ENCODE data around the gene SLC6A18.

SLC6A18 gene

DNA sequence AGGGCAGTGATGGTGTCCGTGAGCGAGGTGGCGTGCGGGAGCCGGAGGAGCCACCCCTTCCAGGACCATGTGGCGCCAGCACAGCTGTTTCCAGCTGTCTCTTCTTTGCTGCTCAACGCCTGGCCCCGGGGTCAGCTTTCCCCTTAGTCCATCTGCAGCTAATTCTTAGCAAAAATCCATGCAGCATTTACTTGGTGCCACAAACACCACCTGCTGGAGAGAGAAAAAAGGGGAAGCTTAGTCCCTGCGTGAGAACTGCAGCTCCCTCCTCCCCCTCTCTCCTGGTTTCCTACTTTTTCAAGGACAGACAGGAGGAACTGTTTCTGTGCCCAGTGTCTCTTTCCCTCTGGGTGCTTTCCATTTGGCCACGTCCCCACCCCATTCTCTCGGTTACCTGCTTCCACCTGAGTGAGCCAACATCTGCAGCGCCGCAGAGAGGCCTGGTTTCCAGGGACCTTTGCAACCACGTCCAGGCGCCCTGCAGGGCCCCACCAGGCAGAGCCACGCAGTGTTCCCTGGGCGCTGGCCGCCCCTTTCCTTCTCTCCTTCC, 20.4 kb upstream of the SLC6A18 start:
- DNase-seq: peak; percentile 56

GRCh38 chr5:1205255-1206180, 19.7 kb upstream of the SLC6A18 start:
- DNase-seq: no peak

DNA sequence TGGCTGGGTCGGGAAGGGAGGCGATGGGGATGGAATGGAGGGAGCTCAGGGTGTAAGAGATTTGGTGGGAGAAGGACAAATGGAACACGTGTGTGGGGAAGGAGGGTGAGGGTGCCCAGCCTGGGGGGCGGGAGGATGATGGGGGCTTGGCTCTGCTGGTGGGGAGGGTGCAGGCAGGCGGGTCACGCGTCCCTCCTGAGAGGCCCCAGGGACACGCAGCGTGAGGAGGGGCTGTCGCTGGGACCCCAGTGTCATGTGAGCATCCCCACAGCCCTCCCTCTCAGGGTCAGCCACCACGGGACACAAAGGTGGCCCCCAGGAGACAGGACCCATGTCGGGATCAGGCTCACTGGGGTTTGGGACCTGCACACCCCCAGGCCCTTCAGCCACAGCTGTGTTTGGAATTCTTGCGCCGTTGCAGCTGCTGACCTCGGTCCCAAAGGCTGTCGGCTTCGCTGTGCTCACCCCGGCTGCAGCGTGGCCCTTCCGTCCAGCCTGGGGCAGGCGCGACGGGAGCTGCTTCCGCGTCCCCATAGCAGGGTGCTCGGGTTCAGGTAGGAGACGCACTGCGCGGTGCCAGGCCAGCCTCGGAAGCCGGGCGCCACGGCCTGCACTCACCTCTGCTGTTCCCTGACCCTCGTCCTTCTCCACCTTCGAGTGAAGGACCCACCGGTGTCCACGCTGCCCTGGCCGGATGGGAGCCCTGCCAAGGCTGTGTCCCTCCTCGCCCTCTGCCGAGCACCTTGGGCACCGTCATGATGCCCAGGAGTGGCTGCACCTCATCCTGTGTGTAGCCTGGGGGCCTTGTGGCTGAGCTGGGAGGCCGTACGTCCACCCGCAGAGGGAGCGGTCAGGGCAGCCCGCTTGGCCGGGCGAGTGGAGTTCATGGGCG, 18.4 kb upstream of the SLC6A18 start:
- DNase-seq: no peak

- DNase-seq: no peak
These were observed 17.6 kb upstream of the SLC6A18 start for GRCh38 chr5:1207555-1207954.

DNA sequence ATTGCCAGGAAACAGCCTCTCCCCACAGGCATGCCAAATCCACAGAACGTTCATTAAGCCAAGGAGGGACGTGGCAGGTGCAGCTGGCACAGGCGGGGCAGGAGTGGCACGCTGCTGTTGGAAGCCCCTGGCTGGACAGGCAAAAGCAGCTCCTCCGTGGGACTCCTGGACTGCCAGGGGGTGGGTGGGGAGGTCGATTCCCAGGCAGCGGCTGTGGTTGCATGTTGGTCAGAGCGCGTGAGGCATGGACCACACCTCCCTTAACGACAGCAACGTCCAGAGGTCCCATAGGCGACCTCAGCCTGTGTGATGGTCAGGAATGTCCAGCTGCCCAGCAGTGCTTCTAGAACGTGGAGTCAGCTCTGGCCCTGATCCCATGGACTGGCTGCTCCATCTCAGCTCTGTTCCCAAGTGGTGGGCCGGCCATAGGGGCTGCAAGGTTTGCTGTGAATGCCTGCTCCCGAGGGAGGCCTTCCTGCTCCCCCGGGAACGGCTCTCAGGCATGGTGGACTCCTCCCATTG, 16.9 kb upstream of the SLC6A18 start:
- no peak for DNase-seq

DNA sequence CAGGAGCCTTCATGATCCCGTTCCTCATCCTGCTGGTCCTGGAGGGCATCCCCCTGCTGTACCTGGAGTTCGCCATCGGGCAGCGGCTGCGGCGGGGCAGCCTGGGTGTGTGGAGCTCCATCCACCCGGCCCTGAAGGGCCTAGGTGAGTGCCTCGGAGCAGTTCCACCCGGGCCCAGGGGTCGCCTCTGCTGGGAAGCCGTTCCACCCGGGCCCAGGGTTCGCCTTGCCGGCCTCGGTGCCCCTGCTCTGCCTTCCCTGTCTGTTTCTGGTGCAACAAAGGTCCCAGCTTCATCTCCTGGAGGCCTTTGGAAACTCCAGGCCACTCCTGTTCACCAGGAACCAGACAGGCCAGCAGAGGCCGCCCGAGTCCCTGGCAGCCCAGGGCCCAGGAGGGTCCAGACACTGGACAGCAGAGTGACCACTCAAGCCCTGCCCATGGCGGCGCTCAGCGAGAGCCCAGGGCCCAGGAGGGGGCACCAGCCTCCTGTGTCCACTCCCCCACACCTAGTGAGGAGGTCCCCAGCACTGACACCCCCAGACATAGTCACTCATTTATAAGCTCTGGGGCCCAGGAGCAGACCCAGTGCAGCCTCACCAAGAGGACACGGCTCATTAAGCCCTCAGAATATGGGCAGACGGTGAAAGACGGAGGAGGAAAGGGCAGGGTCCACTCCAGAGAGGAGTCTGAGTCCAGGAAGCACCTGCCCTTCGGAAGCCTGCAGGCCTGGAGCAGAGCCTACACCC, 16.3 kb upstream of the SLC6A18 start:
- DNase-seq: no peak

- DNase-seq: no peak
These were observed 15.7 kb upstream of the SLC6A18 start for GRCh38 chr5:1209489-1209852.

DNA sequence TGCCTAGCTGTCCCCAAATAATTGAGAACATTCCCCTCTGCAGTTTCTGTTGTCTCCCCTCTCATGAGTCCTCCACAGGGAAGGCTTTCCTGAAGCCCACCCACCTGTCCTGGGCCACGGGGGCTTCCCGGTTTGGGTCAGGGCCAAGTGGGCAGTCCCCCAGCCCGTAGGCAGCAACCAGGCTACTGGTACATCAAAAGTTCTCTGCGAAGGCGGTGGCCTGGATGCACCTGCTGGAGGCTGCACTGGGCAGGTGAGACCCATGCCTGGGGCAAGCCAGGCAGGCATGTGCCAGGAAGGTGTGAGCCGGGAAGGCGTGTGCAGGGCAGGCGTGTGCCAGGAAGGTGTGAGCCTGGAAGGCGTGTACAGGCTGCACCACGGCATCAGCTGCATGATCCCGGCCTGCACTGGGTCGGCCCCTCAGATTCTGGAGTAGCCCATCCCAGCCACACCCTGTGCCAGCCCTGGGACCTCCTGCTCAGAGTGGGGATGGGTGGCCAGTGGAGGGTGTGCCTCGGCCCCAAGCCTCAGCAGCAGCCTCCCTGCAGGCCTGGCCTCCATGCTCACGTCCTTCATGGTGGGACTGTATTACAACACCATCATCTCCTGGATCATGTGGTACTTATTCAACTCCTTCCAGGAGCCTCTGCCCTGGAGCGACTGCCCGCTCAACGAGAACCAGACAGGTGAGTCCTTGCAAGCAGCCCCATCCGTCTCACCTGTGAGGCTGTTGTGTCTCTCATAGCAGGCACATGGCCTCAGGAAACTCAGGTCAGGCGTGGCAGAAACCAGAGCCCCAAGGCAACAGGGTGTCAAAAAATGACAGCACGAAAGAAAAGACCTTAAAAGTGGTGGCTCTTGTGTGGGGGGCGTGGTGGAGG, 15.0 kb upstream of the SLC6A18 start:
- DNase-seq: no peak

DNA sequence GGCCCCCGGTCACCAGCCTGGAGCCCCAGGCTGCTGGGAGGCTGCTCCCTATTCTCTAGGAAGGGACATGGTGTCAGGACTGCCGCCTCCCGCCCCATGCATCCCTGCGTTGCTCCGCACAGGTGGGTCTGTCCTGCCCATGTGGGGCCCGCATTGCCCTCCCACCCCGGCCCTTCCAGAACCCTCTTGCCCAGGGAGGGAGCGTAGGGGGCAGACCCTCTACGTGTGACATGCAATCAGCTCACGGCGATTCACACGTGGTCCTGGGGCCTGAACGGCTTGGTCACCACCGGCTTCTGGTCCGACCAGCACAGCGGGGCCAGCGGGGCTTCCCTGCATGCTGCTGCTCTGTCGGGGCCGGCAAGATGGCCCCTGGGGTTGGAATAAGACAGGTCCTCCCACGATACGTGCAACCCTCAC, 14.3 kb upstream of the SLC6A18 start:
- no peak for DNase-seq

DNA sequence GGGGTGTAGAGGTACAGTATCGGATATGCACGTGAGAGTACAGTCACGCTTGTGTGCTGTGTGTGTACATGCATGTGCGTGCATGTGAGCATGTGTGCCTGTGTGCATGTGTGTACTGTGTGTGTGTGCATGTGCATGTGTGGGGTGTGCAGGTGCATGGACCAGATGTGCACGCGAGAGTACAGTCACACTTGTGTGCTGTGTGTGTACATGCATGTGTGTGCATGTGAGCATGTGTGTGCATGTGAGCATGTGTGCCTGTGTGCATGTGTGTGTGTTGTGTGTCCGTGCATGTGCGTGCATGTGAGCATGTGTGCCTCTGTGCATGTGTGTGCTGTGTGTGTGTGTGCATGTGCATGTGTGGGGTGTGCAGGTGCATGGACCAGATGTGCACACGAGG, 13.5 kb upstream of the SLC6A18 start:
- DNase-seq: no peak

DNA sequence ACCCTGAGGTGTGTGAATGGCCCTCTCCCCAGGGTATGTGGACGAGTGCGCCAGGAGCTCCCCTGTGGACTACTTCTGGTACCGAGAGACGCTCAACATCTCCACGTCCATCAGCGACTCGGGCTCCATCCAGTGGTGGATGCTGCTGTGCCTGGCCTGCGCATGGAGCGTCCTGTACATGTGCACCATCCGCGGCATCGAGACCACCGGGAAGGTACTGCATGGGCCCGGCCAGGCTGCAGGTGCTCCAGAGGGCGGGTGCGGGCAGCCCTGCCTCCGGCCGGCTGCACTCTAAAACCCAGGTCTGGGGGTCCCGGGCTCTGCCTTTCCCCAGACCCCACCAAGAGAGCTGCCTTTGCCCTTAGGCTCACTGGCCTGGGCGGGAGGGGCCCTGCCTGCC, 12.9 kb upstream of the SLC6A18 start:
- DNase-seq: no peak

- DNase-seq: no peak
These were observed 12.3 kb upstream of the SLC6A18 start for GRCh38 chr5:1212881-1213280.

GRCh38 chr5:1213508-1214162, 11.5 kb upstream of the SLC6A18 start:
- no peak for DNase-seq

GRCh38 chr5:1214163-1214935, 10.8 kb upstream of the SLC6A18 start:
- DNase-seq: no peak

DNA sequence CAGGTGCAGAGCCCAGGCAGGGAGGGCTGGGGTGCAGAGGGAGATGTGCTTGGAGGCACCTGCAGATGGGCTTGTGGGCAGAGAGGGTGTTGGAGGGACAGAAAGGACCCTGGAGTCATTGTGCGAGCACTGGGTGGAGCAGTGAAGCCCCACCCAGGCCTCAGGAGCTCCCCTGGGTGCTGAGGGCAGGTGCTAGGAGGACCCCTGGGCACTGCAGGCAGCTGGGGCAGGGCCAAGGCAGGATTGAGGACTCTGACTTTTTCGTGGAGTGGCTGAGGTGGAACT, 10.3 kb upstream of the SLC6A18 start:
- DNase-seq: no peak

- no peak for DNase-seq
These were observed 9.7 kb upstream of the SLC6A18 start for GRCh38 chr5:1215320-1216096.

DNA sequence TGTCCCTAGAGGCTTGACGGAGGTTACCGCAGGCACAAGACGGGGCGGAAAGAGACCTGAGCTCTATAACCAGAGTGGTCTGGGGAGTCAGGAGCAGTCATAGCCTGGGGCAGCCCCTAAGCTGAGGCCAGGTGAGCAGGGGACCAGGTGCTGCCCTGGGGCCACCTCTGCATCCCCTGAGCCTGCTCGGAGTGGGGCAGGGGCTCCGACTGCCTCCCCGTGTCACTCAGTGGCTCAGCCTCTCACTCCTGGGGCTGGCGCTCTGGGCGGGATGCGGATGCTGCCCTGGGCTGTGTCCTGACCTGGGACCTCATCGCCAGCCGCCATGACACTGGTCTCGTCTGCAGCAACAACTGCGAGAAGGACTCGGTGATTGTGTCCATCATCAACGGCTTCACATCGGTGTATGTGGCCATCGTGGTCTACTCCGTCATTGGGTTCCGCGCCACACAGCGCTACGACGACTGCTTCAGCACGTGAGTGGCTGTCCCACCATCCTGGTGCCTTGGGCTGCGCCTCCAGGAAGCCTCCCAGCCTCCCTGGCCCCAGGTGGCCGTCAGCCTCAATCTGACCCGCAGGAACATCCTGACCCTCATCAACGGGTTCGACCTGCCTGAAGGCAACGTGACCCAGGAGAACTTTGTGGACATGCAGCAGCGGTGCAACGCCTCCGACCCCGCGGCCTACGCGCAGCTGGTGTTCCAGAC, 8.8 kb upstream of the SLC6A18 start:
- DNase-seq: no peak

DNA sequence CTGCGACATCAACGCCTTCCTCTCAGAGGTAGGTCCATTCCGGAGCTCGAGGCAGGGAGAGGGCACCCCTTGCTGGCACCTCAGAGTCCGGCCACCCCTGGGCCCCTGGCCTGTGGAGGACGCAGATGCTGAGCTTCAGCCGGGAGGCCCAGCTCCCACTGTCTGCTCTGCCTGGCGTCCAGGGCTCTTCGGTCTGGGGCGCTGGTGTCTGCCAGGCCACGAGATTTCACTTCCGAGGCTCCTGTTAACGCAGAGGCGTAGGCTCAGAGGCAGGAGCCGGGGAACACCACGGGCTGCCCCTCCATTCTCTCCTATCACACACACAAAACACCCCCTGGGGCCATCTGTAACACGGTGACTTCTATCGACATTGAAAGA, 8.3 kb upstream of the SLC6A18 start:
- no peak for DNase-seq

DNA sequence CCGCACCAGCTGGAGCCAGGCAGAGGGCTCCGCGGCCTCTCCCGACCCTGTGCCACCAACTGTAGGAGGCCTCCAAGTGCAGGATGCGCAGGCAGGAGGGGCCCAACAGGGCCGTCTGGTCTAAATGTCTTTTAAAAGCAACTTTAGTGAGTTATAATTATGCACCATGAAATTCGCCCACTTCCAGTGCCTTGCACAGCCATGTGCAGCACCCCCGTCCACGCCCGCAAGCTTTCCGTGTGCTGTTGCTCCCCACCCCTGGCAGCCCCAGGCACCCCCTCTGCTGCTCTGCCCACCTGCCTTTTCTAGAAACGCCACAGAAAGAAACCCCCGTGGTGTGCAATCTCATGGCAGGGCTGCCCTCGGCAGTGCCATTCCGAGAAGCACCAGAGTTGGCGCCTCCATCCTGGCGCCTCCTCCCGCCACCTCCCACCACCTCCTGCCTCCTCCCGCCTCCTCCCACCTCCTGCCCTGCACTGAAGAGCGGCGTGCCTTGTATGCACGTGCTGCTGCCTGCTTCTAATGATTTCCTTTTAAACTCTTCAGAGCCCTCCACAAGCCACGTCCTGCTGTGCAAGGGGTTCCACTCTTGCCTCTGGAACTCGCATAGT, 7.5 kb upstream of the SLC6A18 start:
- peak; percentile 35 for DNase-seq

Measured in hematopoietic multipotent progenitor cell treated with erythropoietin and hydrocortisone succinate and interleukin-3 and kit ligand, for 4 days (in vitro differentiated cells).